HCT116 (cell line): Measurements from ENCODE around the gene HCLS1.

ENCODE experiments used
- CBX3 ChIP-seq: IDR thresholded peaks from 2 replicates; pipeline ENCODE4 v1.6.1; 2012; ENCODE audit warnings: low read depth
- ELF1 ChIP-seq: IDR thresholded peaks from 2 replicates; pipeline ENCODE4 v1.6.1; 2012; ENCODE audit warnings: low read depth, borderline replicate concordance
- EZH2 ChIP-seq: fragments of 200-600 bp; sonication (generic); IDR thresholded peaks from 2 replicates; pipeline ENCODE4 v1.6.1; 2017; ENCODE audit warnings: antibody characterized with exemption, mixed run types
- EZH2phosphoT487 ChIP-seq: fragments of 200-600 bp; IDR thresholded peaks from 2 replicates; pipeline ENCODE4 v1.6.1; 2018; ENCODE audit warnings: antibody characterized with exemption, borderline replicate concordance
- POLR2A ChIP-seq: IDR thresholded peaks from 2 replicates; pipeline ENCODE4 v1.7.0; 2011; ENCODE audit warnings: borderline replicate concordance; ENCODE audit not compliant: insufficient read depth, insufficient read length; ENCODE audit errors: extremely low read depth
- POLR2AphosphoS5 ChIP-seq: IDR thresholded peaks from 2 replicates; pipeline ENCODE4 v1.6.1; 2011; ENCODE audit warnings: mild to moderate bottlenecking, low read depth, low read length, moderate library complexity
- RAD21 ChIP-seq: IDR thresholded peaks from 2 replicates; pipeline ENCODE4 v1.6.1; 2012; ENCODE audit warnings: low read depth, mild to moderate bottlenecking
- SIN3A ChIP-seq: IDR thresholded peaks from 2 replicates; pipeline ENCODE4 v1.6.1; 2012; ENCODE audit warnings: low read depth
- TCF7L2 ChIP-seq: IDR thresholded peaks from 2 replicates; pipeline ENCODE4 v1.7.0; 2011; ENCODE audit warnings: borderline replicate concordance, inconsistent platforms; ENCODE audit not compliant: insufficient read depth, insufficient read length; ENCODE audit errors: extremely low read depth
- ZNF274 ChIP-seq: fragments of 200-500 bp; sonication (Bioruptor generic); IDR thresholded peaks from 2 replicates; pipeline ENCODE4 v1.6.1; 2014; ENCODE audit warnings: mild to moderate bottlenecking, low read depth, low read length, inconsistent platforms
- TF ChIP-seq, protein P1 (sequence below): IDR thresholded peaks from 2 replicates; pipeline ENCODE4 v1.6.1; 2012
- TF ChIP-seq, protein P2 (sequence below), 3 experiments: fragments of 200-600 bp in 1 of 3; sonication (generic) in 1 of 3; IDR thresholded peaks in 2 of 3; conservative IDR thresholded peaks in 1 of 3; 2 replicates each; pipeline ENCODE4 v1.5.1; 2012 to 2017; ENCODE audit warnings: low read depth in 2 of 3, low read length in 2 of 3, antibody characterized with exemption in 1 of 3, borderline replicate concordance in 1 of 3, control low read depth in 1 of 3, mild to moderate bottlenecking in 1 of 3, mixed read lengths in 1 of 3, mixed run types in 1 of 3, moderate library complexity in 1 of 3; ENCODE audit not compliant: insufficient read depth in 1 of 3
- TF ChIP-seq, protein P3 (sequence below): IDR thresholded peaks from 2 replicates; pipeline ENCODE4 v1.6.1; 2012; ENCODE audit warnings: low read depth

DNA sequence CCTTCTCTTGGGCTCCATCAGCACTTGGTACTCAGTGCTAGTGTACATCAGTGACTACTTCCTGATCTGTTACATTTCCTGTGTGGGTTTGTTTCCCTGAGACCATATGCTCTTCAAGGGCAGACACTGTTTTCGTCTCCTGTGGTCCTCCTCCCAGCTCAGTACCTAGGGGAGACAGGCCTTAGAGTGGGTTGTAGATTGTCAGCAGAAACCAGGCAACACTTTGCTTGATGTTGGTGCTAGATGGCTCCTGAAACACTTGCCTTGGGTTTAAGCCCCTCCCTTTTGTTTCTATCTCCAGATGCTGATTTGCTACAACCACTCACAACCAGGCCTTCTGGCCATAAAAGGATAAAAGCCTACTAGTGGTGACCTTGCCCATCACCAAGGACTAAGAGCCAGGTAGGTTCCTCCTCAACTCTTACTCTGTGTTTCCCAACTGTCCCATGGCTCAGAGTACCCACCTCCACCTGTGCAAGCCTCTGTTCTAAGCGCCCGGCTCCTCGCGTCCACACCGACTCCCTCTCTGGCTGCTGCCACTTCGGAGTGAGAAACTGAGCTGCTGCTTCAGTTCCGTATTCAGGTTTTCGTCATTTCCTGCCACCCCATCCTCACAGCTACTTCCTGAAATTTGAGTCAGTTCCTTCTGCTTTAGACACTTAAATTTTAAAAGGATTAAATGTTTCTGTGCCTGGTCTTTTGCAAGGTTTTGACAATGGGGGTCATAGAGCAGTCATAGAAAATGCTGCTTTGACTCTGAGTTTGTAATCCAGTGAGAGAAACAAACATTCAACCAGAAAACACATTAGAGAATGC lies at the start of gene HCLS1:
- TF ChIP-seq POLR2A = no peak
- no peak for TF ChIP-seq ZNF274
- TF ChIP-seq, protein P1, sequence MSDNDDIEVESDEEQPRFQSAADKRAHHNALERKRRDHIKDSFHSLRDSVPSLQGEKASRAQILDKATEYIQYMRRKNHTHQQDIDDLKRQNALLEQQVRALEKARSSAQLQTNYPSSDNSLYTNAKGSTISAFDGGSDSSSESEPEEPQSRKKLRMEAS = no peak
- TF ChIP-seq RAD21 = no peak
- TF ChIP-seq, protein P2, sequence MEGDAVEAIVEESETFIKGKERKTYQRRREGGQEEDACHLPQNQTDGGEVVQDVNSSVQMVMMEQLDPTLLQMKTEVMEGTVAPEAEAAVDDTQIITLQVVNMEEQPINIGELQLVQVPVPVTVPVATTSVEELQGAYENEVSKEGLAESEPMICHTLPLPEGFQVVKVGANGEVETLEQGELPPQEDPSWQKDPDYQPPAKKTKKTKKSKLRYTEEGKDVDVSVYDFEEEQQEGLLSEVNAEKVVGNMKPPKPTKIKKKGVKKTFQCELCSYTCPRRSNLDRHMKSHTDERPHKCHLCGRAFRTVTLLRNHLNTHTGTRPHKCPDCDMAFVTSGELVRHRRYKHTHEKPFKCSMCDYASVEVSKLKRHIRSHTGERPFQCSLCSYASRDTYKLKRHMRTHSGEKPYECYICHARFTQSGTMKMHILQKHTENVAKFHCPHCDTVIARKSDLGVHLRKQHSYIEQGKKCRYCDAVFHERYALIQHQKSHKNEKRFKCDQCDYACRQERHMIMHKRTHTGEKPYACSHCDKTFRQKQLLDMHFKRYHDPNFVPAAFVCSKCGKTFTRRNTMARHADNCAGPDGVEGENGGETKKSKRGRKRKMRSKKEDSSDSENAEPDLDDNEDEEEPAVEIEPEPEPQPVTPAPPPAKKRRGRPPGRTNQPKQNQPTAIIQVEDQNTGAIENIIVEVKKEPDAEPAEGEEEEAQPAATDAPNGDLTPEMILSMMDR (IDR thresholded peaks at IDR 0.05 in 2 of 3, conservative IDR thresholded peaks at IDR 0.05 in 1 of 3; ENCODE audit: borderline replicate concordance in 1 of 3, insufficient read depth in 1 of 3, low read depth in 2 of 3, low read length in 2 of 3) = no peak
- no peak for TF ChIP-seq EZH2phosphoT487
- no peak for TF ChIP-seq CBX3
- no peak for TF ChIP-seq ELF1
- TF ChIP-seq SIN3A = no peak
- no peak for TF ChIP-seq POLR2AphosphoS5
- no peak for TF ChIP-seq EZH2
- TF ChIP-seq, protein P3, sequence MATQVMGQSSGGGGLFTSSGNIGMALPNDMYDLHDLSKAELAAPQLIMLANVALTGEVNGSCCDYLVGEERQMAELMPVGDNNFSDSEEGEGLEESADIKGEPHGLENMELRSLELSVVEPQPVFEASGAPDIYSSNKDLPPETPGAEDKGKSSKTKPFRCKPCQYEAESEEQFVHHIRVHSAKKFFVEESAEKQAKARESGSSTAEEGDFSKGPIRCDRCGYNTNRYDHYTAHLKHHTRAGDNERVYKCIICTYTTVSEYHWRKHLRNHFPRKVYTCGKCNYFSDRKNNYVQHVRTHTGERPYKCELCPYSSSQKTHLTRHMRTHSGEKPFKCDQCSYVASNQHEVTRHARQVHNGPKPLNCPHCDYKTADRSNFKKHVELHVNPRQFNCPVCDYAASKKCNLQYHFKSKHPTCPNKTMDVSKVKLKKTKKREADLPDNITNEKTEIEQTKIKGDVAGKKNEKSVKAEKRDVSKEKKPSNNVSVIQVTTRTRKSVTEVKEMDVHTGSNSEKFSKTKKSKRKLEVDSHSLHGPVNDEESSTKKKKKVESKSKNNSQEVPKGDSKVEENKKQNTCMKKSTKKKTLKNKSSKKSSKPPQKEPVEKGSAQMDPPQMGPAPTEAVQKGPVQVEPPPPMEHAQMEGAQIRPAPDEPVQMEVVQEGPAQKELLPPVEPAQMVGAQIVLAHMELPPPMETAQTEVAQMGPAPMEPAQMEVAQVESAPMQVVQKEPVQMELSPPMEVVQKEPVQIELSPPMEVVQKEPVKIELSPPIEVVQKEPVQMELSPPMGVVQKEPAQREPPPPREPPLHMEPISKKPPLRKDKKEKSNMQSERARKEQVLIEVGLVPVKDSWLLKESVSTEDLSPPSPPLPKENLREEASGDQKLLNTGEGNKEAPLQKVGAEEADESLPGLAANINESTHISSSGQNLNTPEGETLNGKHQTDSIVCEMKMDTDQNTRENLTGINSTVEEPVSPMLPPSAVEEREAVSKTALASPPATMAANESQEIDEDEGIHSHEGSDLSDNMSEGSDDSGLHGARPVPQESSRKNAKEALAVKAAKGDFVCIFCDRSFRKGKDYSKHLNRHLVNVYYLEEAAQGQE = no peak
- TF ChIP-seq TCF7L2 = no peak
